HepG2 (cell line): Measurements from ENCODE around the gene GSTM4. TPM values are rescaled to one million over a fixed set of nuclear protein-coding genes. Genes with fewer than 3 reads are reported as not detected.

Experiments
- ATM ChIP-seq: fragments of 450-650 bp; IDR thresholded peaks from 2 replicates; pipeline ENCODE4 v1.7.1; 2017; ENCODE audit warnings: mild to moderate bottlenecking, borderline replicate concordance
- GFI1 ChIP-seq: sonication (generic); formaldehyde crosslinking; IDR thresholded peaks from 2 replicates; pipeline ENCODE4 v1.5.0; 2020; ENCODE audit warnings: missing genetic modification reagents, mild to moderate bottlenecking, borderline replicate concordance
- HBP1 ChIP-seq: IDR thresholded peaks from 2 replicates; pipeline ENCODE4 v1.6.1; 2016; ENCODE audit warnings: low read depth, control low read depth
- HES4 ChIP-seq: sonication (generic); formaldehyde crosslinking; IDR thresholded peaks from 2 replicates; pipeline ENCODE4 v1.9.0; 2021; ENCODE audit warnings: mild to moderate bottlenecking, missing genetic modification reagents, borderline replicate concordance
- HINFP ChIP-seq: sonication (generic); formaldehyde crosslinking; IDR thresholded peaks from 2 replicates; pipeline ENCODE4 v1.4.0; 2020; ENCODE audit warnings: low read depth, mild to moderate bottlenecking, missing genetic modification reagents
- MAX ChIP-seq: IDR thresholded peaks from 2 replicates; pipeline ENCODE4 v1.6.1; 2012; ENCODE audit warnings: inconsistent platforms
- MIXL1 ChIP-seq: IDR thresholded peaks from 2 replicates; pipeline ENCODE4 v1.6.1; 2016
- RBM39 ChIP-seq: fragments of 200-400 bp; formaldehyde crosslinking; IDR thresholded peaks from one replicate; pipeline ENCODE4 v1.6.1; 2018; ENCODE audit warnings: antibody characterized with exemption, mild to moderate bottlenecking, low read depth, low read length; ENCODE audit not compliant: poor library complexity, severe bottlenecking
- RFX3 ChIP-seq: IDR thresholded peaks from 2 replicates; pipeline ENCODE4 v1.6.1; 2016; ENCODE audit warnings: missing biosample characterization, missing genetic modification reagents
- SRF ChIP-seq: IDR thresholded peaks from 2 replicates; pipeline ENCODE4 v1.6.1; 2011; ENCODE audit warnings: mild to moderate bottlenecking, low read depth, low read length, moderate library complexity
- TFE3 ChIP-seq: IDR thresholded peaks from 2 replicates; pipeline ENCODE4 v1.6.1; 2016
- ZBED4 ChIP-seq: sonication (generic); formaldehyde crosslinking; IDR thresholded peaks from 2 replicates; pipeline ENCODE4 v1.4.0; 2020; ENCODE audit warnings: missing genetic modification reagents, borderline replicate concordance
- ZBTB20 ChIP-seq: sonication (generic); formaldehyde crosslinking; IDR thresholded peaks from 2 replicates; pipeline ENCODE4 v1.8.1; 2023; ENCODE audit warnings: missing genetic modification reagents, low read depth, mild to moderate bottlenecking, borderline replicate concordance
- ZBTB25 ChIP-seq: IDR thresholded peaks from 2 replicates; pipeline ENCODE4 v1.6.1; 2018; ENCODE audit warnings: missing genetic modification reagents
- ZFP82 ChIP-seq: sonication (generic); formaldehyde crosslinking; IDR thresholded peaks from 2 replicates; pipeline ENCODE4 v1.5.1; 2020; ENCODE audit warnings: mild to moderate bottlenecking, missing genetic modification reagents, borderline replicate concordance
- ZNF335 ChIP-seq: sonication (generic); formaldehyde crosslinking; IDR thresholded peaks from 2 replicates; pipeline ENCODE4 v1.4.0; 2020; ENCODE audit warnings: missing genetic modification reagents
- ZNF564 ChIP-seq: sonication (generic); formaldehyde crosslinking; IDR thresholded peaks from 2 replicates; pipeline ENCODE4 v1.8.1; 2023; ENCODE audit warnings: mild to moderate bottlenecking, missing genetic modification reagents
- ZNF619 ChIP-seq: sonication (generic); formaldehyde crosslinking; IDR thresholded peaks from 2 replicates; pipeline ENCODE4 v1.4.0; 2020; ENCODE audit warnings: mild to moderate bottlenecking, missing genetic modification reagents
- ZNF737 ChIP-seq: sonication (generic); formaldehyde crosslinking; IDR thresholded peaks from 2 replicates; pipeline ENCODE4 v1.5.0; 2020; ENCODE audit warnings: missing genetic modification reagents, mild to moderate bottlenecking, borderline replicate concordance
- polyA plus RNA-seq, 8 experiments: library from polyadenylated mRNA; depleted of rRNA in 3 of 8; stranded (reverse) in 7 of 8; unstranded in 1 of 8; fragments of >200 nt; fragmentation: Illumina TruSeq in 4 of 8; extraction: Trizol in 4 of 8; gene quantifications; 2 replicates each; pipeline versions ENCODE4 v1.2.1 to v1.2.3, GENCODE V29; 2011 to 2016; ENCODE audit warnings: low read depth in 4 of 8, missing spikeins in 1 of 8, mixed read lengths in 1 of 8; ENCODE audit not compliant: insufficient read depth in 1 of 8
- total RNA-seq, 5 experiments: library from RNA; depleted of rRNA; stranded (reverse); fragments of >200 nt; fragmentation: Illumina TruSeq; extraction: Trizol; gene quantifications; 2 replicates each; pipeline ENCODE4 v1.2.3, GENCODE V29; 2016; ENCODE audit warnings: low read depth in 1 of 5

Gene GSTM4
- total and polyA plus RNA-seq, 2 of the 13 experiments (the other 11 are each of a cell fraction or from before 2014, with no cell fraction given): 25.3 to 40.8 TPM

- peak; percentile 76; the same call in 1 of the 2 replicates for TF ChIP-seq ZBED4
- TF ChIP-seq HINFP (CRISPR knock-in tag): peak; percentile 85; the same call in 1 of the 2 replicates
- peak; percentile 63; the same call in 1 of the 2 replicates for TF ChIP-seq MAX
- TF ChIP-seq SRF: no peak
- TF ChIP-seq RFX3 (CRISPR knock-in tag): no peak
- TF ChIP-seq ATM: no peak
- no peak for TF ChIP-seq GFI1 (CRISPR knock-in tag)
- peak; percentile 34; the same call in 1 of the 2 replicates for TF ChIP-seq ZNF335 (CRISPR knock-in tag)
- TF ChIP-seq ZBTB25: no peak
- no peak for TF ChIP-seq ZNF619 (CRISPR knock-in tag)
- TF ChIP-seq TFE3: no peak
- TF ChIP-seq ZFP82: no peak
- TF ChIP-seq ZNF737 (CRISPR knock-in tag): no peak
- TF ChIP-seq ZNF564 (CRISPR knock-in tag): 0 out of 2 replicates have a peak, but pooled peaks have one; percentile 70
- TF ChIP-seq HBP1: 0 out of 2 replicates have a peak, but pooled peaks have one; percentile 53
- no peak for TF ChIP-seq HES4
- TF ChIP-seq MIXL1 (CRISPR knock-in tag): no peak; the same call in 1 of the 2 replicates
- TF ChIP-seq ZBTB20: peak; percentile 34; the same call in 1 of the 2 replicates
- no peak for TF ChIP-seq RBM39
These were observed at the start of gene GSTM4 (continued) for GRCh38 chr1:109655615-109656519.
